ENCODE data around the gene UBE2Z. TPM values are rescaled to one million over a fixed set of nuclear protein-coding genes. Genes with fewer than 3 reads are reported as not detected.
"Not testable (repeated sequence)": the region's sequence is repeated elsewhere in the genome, so short reads cannot be mapped to it uniquely, and the experiment has no call there.

The UBE2Z gene
- total RNA-seq, 1 donor from 2014 or later = 35.5 TPM

GRCh38 chr17:48944515-48945260 is 36.5 kb downstream of the UBE2Z start, which contains the start of gene SNF8:
TSS of gene SNF8 (minus strand) at chr17:48944842. CDS start at chr17:48944734, 108 bp downstream.
- intact Hi-C loops (cut with micrococcal nuclease) = no loop called here
- peak; percentile 99 for ATAC-seq
- peak; percentile 96 for DNase-seq

- intact Hi-C loops (cut with micrococcal nuclease); DNase-seq; ATAC-seq: not testable (repeated sequence)
Measured at GRCh38 chr17:48945261-48945651, 37.0 kb downstream of the UBE2Z start.

GRCh38 chr17:48951572-48951971 is 43.4 kb downstream of the UBE2Z start:
- DNase-seq = no peak
- intact Hi-C loops (cut with micrococcal nuclease) = no loop called here
- no peak for ATAC-seq

GRCh38 chr17:48952904-48953303 is 44.7 kb downstream of the UBE2Z start:
- ATAC-seq (no peak), DNase-seq (no peak)
- intact Hi-C loops (cut with micrococcal nuclease) = no loop called here

GRCh38 chr17:48954300-48954755 is 46.1 kb downstream of the UBE2Z start:
- ATAC-seq (no peak), DNase-seq (no peak)
- intact Hi-C loops (cut with micrococcal nuclease) = no loop called here

GRCh38 chr17:48960834-48961515 is 52.8 kb downstream of the UBE2Z start:
- ATAC-seq (no peak), DNase-seq (no peak)
- intact Hi-C loops (cut with micrococcal nuclease) = no loop called here

GRCh38 chr17:48961516-48962233 is 53.5 kb downstream of the UBE2Z start:
- intact Hi-C loops (cut with micrococcal nuclease) = no loop called here
- ATAC-seq (no peak), DNase-seq (no peak)

- no peak for DNase-seq
- intact Hi-C loops (cut with micrococcal nuclease) = no loop called here
- no peak for ATAC-seq
Measured at GRCh38 chr17:48970224-48970623, 62.0 kb downstream of the UBE2Z start.

- no peak for DNase-seq
- intact Hi-C loops (cut with micrococcal nuclease) = no loop called here
- ATAC-seq = no peak
Measured at GRCh38 chr17:48970865-48971687, 62.9 kb downstream of the UBE2Z start.

GRCh38 chr17:48972749-48973097 is 64.5 kb downstream of the UBE2Z start:
- DNase-seq (no peak), ATAC-seq (no peak)
- intact Hi-C loops (cut with micrococcal nuclease) = no loop called here

GRCh38 chr17:48973806-48974205 is 65.6 kb downstream of the UBE2Z start:
- intact Hi-C loops (cut with micrococcal nuclease) = no loop called here
- ATAC-seq (no peak), DNase-seq (no peak)

Other genes with a start within 250 kb of the UBE2Z start
- gene PRAC1, start 185.9 kb upstream of the UBE2Z start, total RNA-seq = not detected
- gene PRAC2, start 185.2 kb upstream of the UBE2Z start, total RNA-seq = not detected
- not detected for gene HOXB13, start 179.7 kb upstream of the UBE2Z start, total RNA-seq
- gene TTLL6, start 91.2 kb upstream of the UBE2Z start, total RNA-seq = not detected
- 330 TPM for gene CALCOCO2, start 77.4 kb upstream of the UBE2Z start, total RNA-seq
- 513 TPM for gene ATP5MC1, start 15.6 kb upstream of the UBE2Z start, total RNA-seq
- 109 TPM for gene SNF8, start 36.4 kb downstream of the UBE2Z start, total RNA-seq
- not detected for gene GIP, start 60.2 kb downstream of the UBE2Z start, total RNA-seq
- gene IGF2BP1, start 89.0 kb downstream of the UBE2Z start, total RNA-seq = not detected
- gene B4GALNT2, start 224.4 kb downstream of the UBE2Z start, total RNA-seq = not detected